ENCODE measurements around the gene NRARP. TPM values are rescaled to one million over a fixed set of nuclear protein-coding genes. Genes with fewer than 3 reads are reported as not detected.
"Not testable (repeated sequence)": the region's sequence is repeated elsewhere in the genome, so short reads cannot be mapped to it uniquely, and the experiment has no call there.

Gene NRARP
- total RNA-seq, 1 donor from 2014 or later: 4.0 TPM

DNA sequence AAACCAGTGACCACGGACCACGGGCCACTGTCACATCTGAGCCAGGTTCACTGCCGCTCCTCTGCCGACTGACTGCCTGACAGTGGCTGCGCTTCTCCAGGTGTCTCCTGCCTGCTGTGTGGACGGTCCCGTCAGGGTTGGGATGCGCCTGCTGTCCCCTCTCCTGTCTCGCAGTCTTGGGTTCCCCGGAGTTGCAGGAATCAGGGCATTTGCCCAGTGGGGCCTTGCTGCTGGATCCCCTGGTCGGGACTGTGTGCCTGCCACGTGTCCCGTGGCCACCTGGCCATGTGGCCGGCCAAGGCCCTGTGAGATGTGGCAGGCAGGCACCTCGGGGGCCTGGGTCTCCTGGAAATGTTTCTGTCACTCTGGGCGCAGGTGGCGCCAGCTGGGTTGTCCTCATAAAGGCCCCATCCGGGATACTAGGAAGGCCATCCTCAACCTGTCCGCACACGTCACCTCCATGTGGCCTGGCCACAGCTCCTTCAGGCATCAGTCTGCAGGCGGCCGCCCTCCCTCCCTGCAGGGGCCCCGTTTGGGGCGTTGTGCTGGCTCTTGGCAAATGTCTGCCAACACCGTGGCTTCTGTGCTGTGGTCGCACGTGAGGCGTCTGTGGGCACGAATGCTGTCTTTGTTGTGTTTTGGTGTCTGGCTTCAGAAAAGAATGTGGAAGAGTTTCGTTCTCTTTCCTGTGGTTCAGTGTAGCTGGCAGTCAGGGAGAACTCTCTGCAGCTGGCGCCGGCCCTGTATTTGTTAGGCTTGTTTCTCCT, 31.0 kb downstream of the NRARP start:
- intact Hi-C loops (cut with micrococcal nuclease): no loop called here
- DNase-seq: no peak
- ATAC-seq: peak; percentile 4

DNA sequence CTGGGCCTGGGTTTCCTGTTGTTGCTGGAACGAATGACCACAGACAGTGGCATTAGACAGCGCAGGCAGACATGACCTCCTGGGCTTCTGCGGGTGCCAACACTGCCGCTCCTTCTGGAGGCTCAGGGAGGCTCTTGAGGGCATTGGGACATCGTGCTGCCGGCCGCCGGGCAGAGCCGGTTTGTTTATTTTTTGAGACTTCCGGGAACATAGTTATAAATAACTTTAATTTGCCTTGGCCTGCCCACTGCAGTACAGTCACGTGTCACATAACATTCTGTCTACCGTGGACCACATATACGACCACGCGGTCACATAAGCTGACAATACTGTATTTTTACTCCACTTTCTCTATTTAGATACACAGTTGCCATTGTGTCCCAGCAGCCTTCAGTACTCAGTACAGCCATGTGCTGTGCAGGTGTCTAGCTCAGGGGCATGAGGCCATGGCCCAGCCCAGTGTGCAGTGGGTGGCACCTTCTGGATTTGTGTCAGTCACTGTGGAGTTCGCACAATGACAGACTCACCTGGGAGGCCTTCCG, 32.8 kb downstream of the NRARP start:
- intact Hi-C loops (cut with micrococcal nuclease): no loop called here
- DNase-seq (peak; percentile 70), ATAC-seq (peak; percentile 73)

- DNase-seq (no peak), ATAC-seq (peak; percentile 16)
- intact Hi-C loops (cut with micrococcal nuclease): no loop called here
Observed at GRCh38 chr9:137268538-137269201, 33.4 kb downstream of the NRARP start.

DNA sequence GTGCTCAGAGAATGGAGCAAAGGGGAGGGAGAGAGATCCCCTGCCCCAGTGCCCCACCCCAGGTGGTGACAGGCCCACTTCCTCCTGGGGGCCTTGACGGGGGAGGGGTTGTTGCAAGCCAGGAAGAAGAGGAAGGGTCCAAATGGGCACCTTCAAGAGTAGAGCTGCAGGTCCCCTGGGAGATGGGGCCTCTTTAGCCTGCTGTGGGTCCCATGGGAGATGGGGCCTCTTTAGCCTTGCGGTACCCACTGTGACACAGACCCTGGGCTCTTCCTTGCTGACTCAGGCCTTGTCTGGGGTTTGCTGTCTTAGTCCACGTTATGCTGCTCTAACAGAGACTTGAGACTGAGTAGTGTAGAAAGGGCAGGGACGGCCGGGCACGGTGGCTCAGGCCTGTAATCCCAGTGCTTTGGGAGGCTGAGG, 34.1 kb downstream of the NRARP start:
- DNase-seq (no peak), ATAC-seq (no peak)
- intact Hi-C loops (cut with micrococcal nuclease): no loop called here

- DNase-seq (no peak), ATAC-seq (no peak)
- intact Hi-C loops (cut with micrococcal nuclease): no loop called here
Observed at GRCh38 chr9:137266585-137267453, 35.3 kb downstream of the NRARP start.

- DNase-seq (no peak), ATAC-seq (no peak)
- intact Hi-C loops (cut with micrococcal nuclease): no loop called here
Observed at GRCh38 chr9:137266162-137266527, 35.9 kb downstream of the NRARP start.

- intact Hi-C loops (cut with micrococcal nuclease): no loop called here
- DNase-seq: no peak
- no peak for ATAC-seq
Observed at GRCh38 chr9:137265496-137266161, 36.4 kb downstream of the NRARP start.

DNA sequence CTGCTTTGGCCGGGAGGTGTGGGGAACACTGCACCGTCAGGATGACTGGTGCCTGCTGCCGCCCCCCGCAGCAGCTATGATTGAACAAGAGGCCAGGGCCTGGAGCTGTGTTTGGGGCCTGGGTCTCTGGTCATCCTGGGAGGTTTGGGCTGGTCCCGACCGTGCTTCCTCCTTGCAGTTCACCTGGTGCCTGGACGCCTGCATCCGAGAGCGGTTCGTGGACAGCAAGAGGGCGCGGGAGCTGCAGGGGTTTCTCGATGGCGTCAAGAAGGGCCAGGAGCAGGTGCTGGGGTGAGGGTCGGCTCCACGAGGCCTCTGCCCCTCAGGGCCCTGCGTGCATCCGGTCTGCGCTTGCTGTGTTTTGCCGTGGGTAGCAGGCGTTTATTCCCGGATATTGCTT, 38.0 kb downstream of the NRARP start:
- DNase-seq: no peak
- intact Hi-C loops (cut with micrococcal nuclease): no loop called here
- no peak for ATAC-seq

- intact Hi-C loops (cut with micrococcal nuclease): no loop called here
- ATAC-seq: no peak
- no peak for DNase-seq
Observed at GRCh38 chr9:137263506-137263905, 38.6 kb downstream of the NRARP start.

DNA sequence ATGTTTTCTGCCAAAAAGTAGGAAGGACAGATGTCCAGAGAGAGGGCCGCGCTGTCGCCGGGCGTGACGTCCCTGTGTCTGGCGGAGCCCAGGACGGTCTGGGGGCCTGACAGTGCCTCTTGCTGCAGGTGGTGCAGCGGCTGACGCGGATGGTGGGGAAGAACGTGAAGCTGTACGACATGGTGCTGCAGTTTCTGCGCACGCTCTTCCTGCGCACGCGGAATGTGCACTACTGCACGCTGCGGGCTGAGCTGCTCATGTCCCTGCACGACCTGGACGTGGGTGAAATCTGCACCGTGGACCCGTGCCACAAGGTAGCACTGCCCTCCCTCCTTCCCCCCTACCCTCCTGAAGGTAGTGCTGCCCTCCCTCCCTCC, 39.2 kb downstream of the NRARP start:
- DNase-seq (no peak), ATAC-seq (peak; percentile 16)
- intact Hi-C loops (cut with micrococcal nuclease): no loop called here

DNA sequence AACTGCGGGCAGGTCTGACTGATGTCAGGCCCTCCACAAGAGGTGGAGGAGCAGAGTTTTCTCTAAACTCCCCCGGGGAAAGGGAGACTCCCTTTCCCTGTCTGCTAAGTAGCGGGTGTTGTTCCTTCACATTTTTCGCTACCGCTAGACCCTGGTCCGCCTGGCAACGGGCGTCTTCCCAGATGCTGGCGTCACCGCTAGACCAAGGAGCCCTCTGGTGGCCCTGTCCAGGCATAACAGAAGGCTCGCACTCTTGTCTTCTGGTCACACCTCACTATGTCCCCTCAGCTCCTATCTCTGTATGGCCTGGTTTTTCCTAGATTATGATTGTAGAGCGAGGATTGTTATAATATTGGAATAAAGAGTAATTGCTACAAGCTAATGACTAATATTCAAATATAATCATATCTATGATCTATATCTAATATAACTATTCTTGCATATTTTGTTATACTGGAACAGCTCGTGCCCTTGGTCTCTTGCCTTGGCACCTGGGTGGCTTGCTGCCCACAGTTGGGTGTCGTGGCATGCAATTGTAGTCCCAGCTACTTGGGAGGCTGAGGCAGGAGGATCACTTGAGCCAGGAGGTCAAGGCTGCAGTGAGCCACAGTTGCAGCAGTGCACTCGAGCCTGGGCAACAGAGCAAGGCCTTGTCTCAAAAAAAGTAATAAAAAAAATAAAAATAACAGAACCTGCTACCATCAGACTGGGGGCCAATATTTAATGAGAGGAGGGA, 39.7 kb downstream of the NRARP start:
- intact Hi-C loops (cut with micrococcal nuclease); DNase-seq; ATAC-seq: not testable (repeated sequence)

DNA sequence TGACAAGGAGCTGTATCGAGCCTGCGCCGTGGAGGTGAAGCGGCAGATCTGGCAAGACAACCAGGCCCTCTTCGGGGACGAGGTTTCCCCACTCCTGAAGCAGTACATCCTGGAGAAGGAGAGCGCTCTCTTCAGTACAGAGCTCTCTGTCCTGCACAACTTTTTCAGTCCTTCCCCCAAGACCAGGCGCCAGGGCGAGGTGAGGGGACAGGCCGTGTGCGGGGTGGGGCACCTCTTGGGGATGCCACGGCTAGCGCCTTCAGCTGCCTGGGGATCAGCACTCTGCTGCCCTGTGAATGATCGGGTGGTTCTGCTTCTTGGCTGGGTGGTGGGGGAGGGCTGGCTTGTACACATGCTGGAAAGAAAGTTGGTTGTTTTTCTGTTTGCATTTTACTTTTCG, 45.2 kb downstream of the NRARP start:
- ATAC-seq (no peak), DNase-seq (no peak)
- intact Hi-C loops (cut with micrococcal nuclease): no loop called here

GRCh38 chr9:137256362-137256761, 45.7 kb downstream of the NRARP start:
- DNase-seq: no peak
- intact Hi-C loops (cut with micrococcal nuclease): no loop called here
- no peak for ATAC-seq

GRCh38 chr9:137255448-137256114, 46.5 kb downstream of the NRARP start:
- peak; percentile 13 for ATAC-seq
- no peak for DNase-seq
- intact Hi-C loops (cut with micrococcal nuclease): no loop called here

GRCh38 chr9:137254624-137255447, 47.2 kb downstream of the NRARP start, which contains the start of gene NELFB:
TSS of gene NELFB (plus strand) at chr9:137255327.
- DNase-seq (peak; percentile 97), ATAC-seq (peak; percentile 87)
- intact Hi-C loops (cut with micrococcal nuclease): no loop called here

DNA sequence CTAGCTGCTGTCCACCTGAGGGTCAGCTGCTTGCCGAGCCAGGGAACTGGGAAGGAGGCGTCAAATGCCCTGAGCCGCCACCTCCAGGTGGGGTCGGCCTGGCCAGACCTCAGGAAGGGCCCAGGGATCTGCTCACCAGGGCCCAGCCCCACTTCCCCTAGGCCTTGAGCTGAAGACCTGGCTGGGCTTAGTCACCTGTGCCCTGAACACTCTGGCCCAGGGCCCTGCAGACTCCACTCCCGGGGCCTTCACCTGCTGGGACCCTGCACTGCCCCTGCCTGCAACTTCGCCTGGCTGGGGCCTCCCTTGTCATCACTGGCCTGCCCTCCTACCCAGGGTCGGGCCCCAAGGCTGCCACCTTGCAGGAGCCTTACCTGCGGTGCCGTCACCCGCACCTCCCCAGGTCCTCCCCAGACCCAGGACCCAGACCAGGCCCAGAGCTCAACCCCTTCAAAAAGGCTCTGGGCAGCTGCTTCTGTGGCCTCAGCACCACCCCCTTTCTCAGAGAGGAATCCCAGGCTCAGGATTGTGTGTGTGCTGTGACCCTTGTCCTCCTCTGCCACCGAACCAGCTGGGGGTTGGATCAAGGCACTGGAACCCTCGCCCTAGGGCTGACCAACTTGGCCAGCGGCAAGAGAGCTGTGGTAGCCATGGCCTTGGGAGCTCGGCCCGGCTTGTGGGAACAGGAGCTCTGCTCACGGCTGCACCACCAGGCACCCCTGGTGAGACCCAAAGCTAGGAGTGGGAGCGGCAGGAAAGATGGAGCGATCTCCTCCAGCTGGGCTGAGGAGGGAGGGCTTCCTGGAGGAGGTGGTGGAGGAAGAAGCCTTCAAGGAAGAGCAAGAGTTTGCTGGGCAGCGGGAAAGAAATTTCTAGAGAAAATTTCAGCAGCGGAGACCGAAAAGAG, 48.1 kb downstream of the NRARP start:
- no peak for DNase-seq
- intact Hi-C loops (cut with micrococcal nuclease): no loop called here
- no peak for ATAC-seq
